Ovary (tissue), 9 donors: Measurements from ENCODE around the gene HMMR. TPM values are rescaled to one million over a fixed set of nuclear protein-coding genes. Genes with fewer than 3 reads are reported as not detected.

Experiments
- DNase-seq, 5 donors: peaks; one replicate each; pipeline ENCODE4 v3.0.0-alpha.2; 2019 to 2020
- H3K27ac ChIP-seq, 2 donors: fragments of 200-600 bp; one replicate each; pipeline versions ENCODE4 v1.5.1 to v1.8.0; 2019 to 2022
- H3K27me3 ChIP-seq: fragments of 200-600 bp; one replicate; pipeline ENCODE4 v1.8.0; 2022
- H3K36me3 ChIP-seq: fragments of 200-600 bp; sonication (generic); one replicate; pipeline ENCODE4 v1.5.1; 2019
- H3K4me1 ChIP-seq: one replicate; pipeline ENCODE4 v1.8.1; 2013; ENCODE audit warnings: mild to moderate bottlenecking, moderate library complexity; ENCODE audit not compliant: insufficient read depth
- H3K4me3 ChIP-seq: fragments of 200-600 bp; sonication (generic); one replicate; pipeline ENCODE4 v1.5.1; 2017
- H3K9me3 ChIP-seq, 2 donors: fragments of 200-600 bp in 1 of 2; sonication (generic) in 1 of 2; one replicate each; pipeline versions ENCODE4 v1.5.1 to v1.8.1; 2013 to 2019; ENCODE audit warnings: mild to moderate bottlenecking in 1 of 2, moderate library complexity in 1 of 2
- CTCF ChIP-seq, 3 donors: fragments of 450-650 bp in 2 of 3; fragments of 200-600 bp in 1 of 3; IDR thresholded peaks; one replicate each; pipeline versions ENCODE4 v1.5.1 to v1.8.0; 2016 to 2022; ENCODE audit warnings: antibody characterized with exemption in 3 of 3, mild to moderate bottlenecking in 1 of 3
- EP300 ChIP-seq: sonication (generic); formaldehyde crosslinking; IDR thresholded peaks from one replicate; pipeline ENCODE4 v1.6.1; 2017; ENCODE audit warnings: antibody characterized with exemption
- POLR2A ChIP-seq: fragments of 450-650 bp; IDR thresholded peaks from one replicate; pipeline ENCODE4 v1.6.1; 2017; ENCODE audit warnings: antibody characterized with exemption, mild to moderate bottlenecking, moderate library complexity
- WGBS, 3 donors: extraction: QIAGEN DNeasy Blood & Tissue Kit in 1 of 3; methylation state at CpG; one replicate each; pipeline versions ENCODE4 v1.1.5 to v1.1.7; 2013 to 2017; 5-methylcytosine and 5-hydroxymethylcytosine counted together
- intact Hi-C, 4 donors: fragments of 100-400 bp; cut with DNase I; formaldehyde crosslinking; loops; one replicate each; pipeline versions ENCODE4 v1.11.0 to v1.15.1; 2022 to 2023
- polyA plus RNA-seq, 2 donors: library from polyadenylated mRNA; stranded (reverse); fragments of 200-250 nt in 1 of 2; fragments of 350-450 nt in 1 of 2; fragmentation: Illumina TruSeq in 1 of 2; extraction: RNeasy Lipid Tissue Mini Kit (QIAGEN cat#74804) in 1 of 2; gene quantifications; one replicate each; pipeline ENCODE4 v1.2.3, GENCODE V29; 2013 to 2014
- total RNA-seq, 7 donors: library from RNA; depleted of rRNA in 2 of 7; stranded (reverse); fragments of >200 nt in 2 of 7; fragmentation: NEBNext Ultra II Directional in 3 of 7; extraction: Animal tissue kit (Norgen Biotek cat#: 25700) in 3 of 7; gene quantifications; one replicate each; pipeline versions ENCODE4 v1.1.0 to v1.2.4, GENCODE V29; 2016 to 2023
- donor health status: DM: no; HTN: no; CAD: no; lungs with moderate emphysema.
- donor health status: DM: no; HTN: no; CAD: no.
- donor health status: Bipolar disorder and iron deficiency.
- donor health status: DM: yes; HTN: yes; CAD: no.
- donor health status: DM: no; HTN: no; CAD: no.
- donor health status: DM: yes; HTN: yes; CAD: no.

HMMR gene
- total and polyA plus RNA-seq, 9 donors = 0.10 to 1.4 (median 0.27) TPM; not detected in 1

GRCh38 chr5:163439092-163439425 lies 21.4 kb upstream of the HMMR start:
- DNase-seq = no peak
- WGBS, 3 donors = 40 to 51% (median 43%) methylated on average over 2 of the region's 2 CpGs

GRCh38 chr5:163440954-163441353 lies 19.5 kb upstream of the HMMR start:
- Histone ChIP-seq H3K36me3 (no peaks in the 10 kb centered on the region), H3K27ac (no peak overlapping the region), H3K4me3 (no peak overlapping the region), H3K4me1 (peaks cover 7% of the 10 kb centered on the region), H3K27me3 (no peaks in the 10 kb centered on the region), H3K9me3 (no peaks in the 10 kb centered on the region)
- no peak for DNase-seq
- TF ChIP-seq CTCF (IDR thresholded peaks at IDR 0.05) (no peak), POLR2A (no peak), EP300 (no peak)
- intact Hi-C loops = no loop called here
- WGBS, 3 donors = 95 to 99% (median 98%) methylated on average over 3 of the region's 3 CpGs

More at GRCh38 chr5:163439092-163439425, 21.4 kb upstream of the HMMR start:
- Histone ChIP-seq H3K4me1 (peaks cover 9% of the 10 kb centered on the region), H3K36me3 (no peaks in the 10 kb centered on the region), H3K4me3 (peak overlapping the region; percentile 95), H3K9me3 (no peaks in the 10 kb centered on the region), H3K27ac (no peak overlapping the region), H3K27me3 (no peaks in the 10 kb centered on the region)
- TF ChIP-seq CTCF (IDR thresholded peaks at IDR 0.05) (no peak), EP300 (no peak), POLR2A (no peak)
- intact Hi-C loops = loop anchor here in 1 of 4 donors (10.0 kb wide), 1 partner anchor 66 kb away; the partner anchor contains the start of gene MAT2B

GRCh38 chr5:163444526-163444925 lies 15.9 kb upstream of the HMMR start:
- Histone ChIP-seq H3K4me3 (no peak overlapping the region), H3K27me3 (no peaks in the 10 kb centered on the region), H3K4me1 (no peaks in the 10 kb centered on the region), H3K36me3 (no peaks in the 10 kb centered on the region), H3K27ac (no peak overlapping the region), H3K9me3 (no peaks in the 10 kb centered on the region)
- no peak for DNase-seq
- TF ChIP-seq POLR2A (no peak), CTCF (IDR thresholded peaks at IDR 0.05) (no peak), EP300 (no peak)
- intact Hi-C loops = no loop called here
- WGBS, 3 donors = 83 to 88% (median 85%) methylated on average over 1 of the region's 1 CpG

- TF ChIP-seq EP300 (no peak), POLR2A (no peak), CTCF (IDR thresholded peaks at IDR 0.05) (no peak)
- intact Hi-C loops = no loop called here
- H3K4me3 ChIP-seq = no peak overlapping the region
- WGBS, 3 donors = 91 to 95% (median 92%) methylated on average over 6 of the region's 6 CpGs
- no peaks in the 10 kb centered on the region for H3K4me1 ChIP-seq
- DNase-seq = no peak
- no peaks in the 10 kb centered on the region for H3K9me3 ChIP-seq
- no peaks in the 10 kb centered on the region for H3K27me3 ChIP-seq
- no peak overlapping the region for H3K27ac ChIP-seq
- H3K36me3 ChIP-seq = no peaks in the 10 kb centered on the region
These were observed 15.1 kb upstream of the HMMR start for GRCh38 chr5:163445345-163445744.

GRCh38 chr5:163447191-163447590 lies 13.2 kb upstream of the HMMR start:
- intact Hi-C loops = no loop called here
- no peaks in the 10 kb centered on the region for H3K36me3 ChIP-seq

More at GRCh38 chr5:163447191-163447590, 13.2 kb upstream of the HMMR start:
- no peaks in the 10 kb centered on the region for H3K9me3 ChIP-seq
- no peak overlapping the region for H3K4me3 ChIP-seq
- no peak for TF ChIP-seq CTCF (IDR thresholded peaks at IDR 0.05)
- TF ChIP-seq EP300 = no peak
- TF ChIP-seq POLR2A = no peak
- no peaks in the 10 kb centered on the region for H3K4me1 ChIP-seq
- H3K27me3 ChIP-seq = no peaks in the 10 kb centered on the region
- no peak overlapping the region for H3K27ac ChIP-seq
- no peak for DNase-seq
